Smooth muscle cell (in vitro differentiated cells): ENCODE results near the gene SERTAD3. TPM values are rescaled to one million over a fixed set of nuclear protein-coding genes. Genes with fewer than 3 reads are reported as not detected.

Experiments used
- DNase-seq: peaks from one replicate; lab custom pipeline; 2025; ENCODE audit not compliant: unreplicated experiment; lab: John Stamatoyannopoulos, UW
- H2AFZ ChIP-seq: fragments of 200-600 bp; sonication (generic); 2 replicates; pipeline ENCODE4 v1.6.0; 2016; ENCODE audit warnings: antibody characterized with exemption, low read depth, mild to moderate bottlenecking
- H3F3A ChIP-seq: fragments of 200-600 bp; sonication (generic); 2 replicates; pipeline ENCODE4 v1.6.0; 2017; ENCODE audit warnings: antibody characterized with exemption, low read depth
- H3K27ac ChIP-seq: fragments of 200-600 bp; sonication (generic); 2 replicates; pipeline ENCODE4 v1.5.1; 2016; ENCODE audit warnings: low read depth, mild to moderate bottlenecking
- H3K27me3 ChIP-seq: fragments of 200-600 bp; sonication (generic); 2 replicates; pipeline ENCODE4 v1.6.1; 2016; ENCODE audit warnings: low read depth, mild to moderate bottlenecking
- H3K36me3 ChIP-seq: fragments of 200-600 bp; sonication (generic); 2 replicates; pipeline ENCODE4 v1.5.1; 2016; ENCODE audit warnings: low read depth
- H3K4me1 ChIP-seq: fragments of 200-600 bp; sonication (generic); 2 replicates; pipeline ENCODE4 v1.5.1; 2016; ENCODE audit warnings: low read depth
- H3K4me2 ChIP-seq: fragments of 200-600 bp; sonication (generic); 2 replicates; pipeline ENCODE4 v1.6.0; 2016; ENCODE audit warnings: mild to moderate bottlenecking
- H3K4me3 ChIP-seq: fragments of 200-600 bp; sonication (generic); 2 replicates; pipeline ENCODE4 v1.5.1; 2016; ENCODE audit warnings: mild to moderate bottlenecking
- H3K79me2 ChIP-seq: fragments of 200-600 bp; sonication (generic); 2 replicates; pipeline ENCODE4 v1.6.0; 2016; ENCODE audit warnings: low read depth, mild to moderate bottlenecking
- H3K9ac ChIP-seq: fragments of 200-600 bp; sonication (generic); 2 replicates; pipeline ENCODE4 v1.6.0; 2016; ENCODE audit warnings: low read depth
- H3K9me3 ChIP-seq: fragments of 200-600 bp; sonication (generic); replicated peaks from 2 replicates; pipeline ENCODE4 v1.5.1; 2016; ENCODE audit warnings: low read depth
- H4K20me1 ChIP-seq: fragments of 200-600 bp; sonication (generic); 2 replicates; pipeline ENCODE4 v1.6.0; 2016; ENCODE audit warnings: low read depth
- WGBS: methylation state at CpG from one replicate; pipeline ENCODE4 v1.1.7; 2016; ENCODE audit warnings: low lambda C conversion rate; 5-methylcytosine and 5-hydroxymethylcytosine counted together
- polyA plus RNA-seq: library from polyadenylated mRNA; unstranded; fragments of >200 nt; fragmentation: Nextera tagmentation; extraction: Ambion mirVana; gene quantifications from 2 replicates; pipeline ENCODE4 v1.2.1, GENCODE V29; 2016
- total RNA-seq: library from RNA; depleted of rRNA; stranded (reverse); fragments of >200 nt; gene quantifications from 2 replicates; pipeline ENCODE4 v1.2.3, GENCODE V29; 2014
- TF ChIP-seq, protein P1 (sequence below): fragments of 200-600 bp; sonication (generic); IDR thresholded peaks from 2 replicates; pipeline ENCODE4 v1.5.1; 2017; ENCODE audit warnings: borderline replicate concordance, mild to moderate bottlenecking, antibody characterized with exemption; ENCODE audit not compliant: insufficient read depth, poor library complexity, severe bottlenecking

Gene SERTAD3
- total and polyA plus RNA-seq, 2 experiments from 2014 or later = 43.1 to 82.9 TPM

DNA sequence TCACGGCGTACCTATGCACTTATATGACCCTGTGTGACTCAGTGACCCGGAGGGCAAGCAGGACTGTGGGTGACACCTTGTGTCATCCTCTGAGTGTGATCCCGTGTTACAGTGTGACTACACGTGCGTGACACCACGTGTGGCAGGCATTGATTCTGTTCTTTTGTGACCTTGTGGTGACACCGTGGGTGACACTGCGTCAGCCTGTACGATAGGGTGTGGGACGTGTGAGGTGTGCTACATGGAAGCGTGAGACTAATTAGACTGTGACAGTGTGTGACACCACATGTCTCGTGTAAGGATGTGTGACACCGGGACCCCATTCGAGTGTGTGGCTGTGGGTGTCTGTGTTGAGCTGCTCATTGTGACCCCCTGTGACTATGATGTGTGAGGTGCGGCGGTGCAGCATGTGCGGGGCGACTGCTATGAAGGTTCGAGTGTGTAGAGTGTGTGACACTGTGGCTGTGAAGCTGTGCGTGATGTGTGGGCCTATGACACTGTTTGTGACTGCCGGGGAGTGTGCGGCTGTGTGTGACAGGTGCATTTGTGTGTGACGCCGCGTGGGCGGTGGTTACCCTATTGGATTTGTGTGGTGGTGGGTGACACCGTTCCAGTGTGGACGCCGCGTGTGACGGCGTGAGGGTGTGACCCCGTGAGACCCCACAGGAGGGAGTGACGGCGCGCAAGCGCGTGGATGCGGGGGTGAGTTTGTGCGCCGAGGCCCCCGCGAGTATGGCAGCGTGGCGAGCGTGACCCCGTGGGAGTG, 22.3 kb upstream of the SERTAD3 start:
- DNase-seq = no peak
- 55% methylated on average over 32 of the region's 48 CpGs for WGBS
- H3K27ac ChIP-seq = no peak overlapping the region
- no peaks in the 10 kb centered on the region for H3K79me2 ChIP-seq
- peak overlapping the region; percentile 88 for H3K4me2 ChIP-seq
- H3K9me3 ChIP-seq = no peaks in the 10 kb centered on the region
- no peaks in the 10 kb centered on the region for H4K20me1 ChIP-seq
- H3K4me3 ChIP-seq = peak overlapping the region; percentile 41
- H3K4me1 ChIP-seq = peaks cover 4% of the 10 kb centered on the region
- H3K36me3 ChIP-seq = no peaks in the 10 kb centered on the region
- no peak overlapping the region for H3K9ac ChIP-seq
- peaks cover 14% of the 10 kb centered on the region for H3K27me3 ChIP-seq
- no peaks in the 10 kb centered on the region for H3F3A ChIP-seq
- no peak overlapping the region for H2AFZ ChIP-seq
- TF ChIP-seq, protein P1, sequence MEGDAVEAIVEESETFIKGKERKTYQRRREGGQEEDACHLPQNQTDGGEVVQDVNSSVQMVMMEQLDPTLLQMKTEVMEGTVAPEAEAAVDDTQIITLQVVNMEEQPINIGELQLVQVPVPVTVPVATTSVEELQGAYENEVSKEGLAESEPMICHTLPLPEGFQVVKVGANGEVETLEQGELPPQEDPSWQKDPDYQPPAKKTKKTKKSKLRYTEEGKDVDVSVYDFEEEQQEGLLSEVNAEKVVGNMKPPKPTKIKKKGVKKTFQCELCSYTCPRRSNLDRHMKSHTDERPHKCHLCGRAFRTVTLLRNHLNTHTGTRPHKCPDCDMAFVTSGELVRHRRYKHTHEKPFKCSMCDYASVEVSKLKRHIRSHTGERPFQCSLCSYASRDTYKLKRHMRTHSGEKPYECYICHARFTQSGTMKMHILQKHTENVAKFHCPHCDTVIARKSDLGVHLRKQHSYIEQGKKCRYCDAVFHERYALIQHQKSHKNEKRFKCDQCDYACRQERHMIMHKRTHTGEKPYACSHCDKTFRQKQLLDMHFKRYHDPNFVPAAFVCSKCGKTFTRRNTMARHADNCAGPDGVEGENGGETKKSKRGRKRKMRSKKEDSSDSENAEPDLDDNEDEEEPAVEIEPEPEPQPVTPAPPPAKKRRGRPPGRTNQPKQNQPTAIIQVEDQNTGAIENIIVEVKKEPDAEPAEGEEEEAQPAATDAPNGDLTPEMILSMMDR = no peak

DNA sequence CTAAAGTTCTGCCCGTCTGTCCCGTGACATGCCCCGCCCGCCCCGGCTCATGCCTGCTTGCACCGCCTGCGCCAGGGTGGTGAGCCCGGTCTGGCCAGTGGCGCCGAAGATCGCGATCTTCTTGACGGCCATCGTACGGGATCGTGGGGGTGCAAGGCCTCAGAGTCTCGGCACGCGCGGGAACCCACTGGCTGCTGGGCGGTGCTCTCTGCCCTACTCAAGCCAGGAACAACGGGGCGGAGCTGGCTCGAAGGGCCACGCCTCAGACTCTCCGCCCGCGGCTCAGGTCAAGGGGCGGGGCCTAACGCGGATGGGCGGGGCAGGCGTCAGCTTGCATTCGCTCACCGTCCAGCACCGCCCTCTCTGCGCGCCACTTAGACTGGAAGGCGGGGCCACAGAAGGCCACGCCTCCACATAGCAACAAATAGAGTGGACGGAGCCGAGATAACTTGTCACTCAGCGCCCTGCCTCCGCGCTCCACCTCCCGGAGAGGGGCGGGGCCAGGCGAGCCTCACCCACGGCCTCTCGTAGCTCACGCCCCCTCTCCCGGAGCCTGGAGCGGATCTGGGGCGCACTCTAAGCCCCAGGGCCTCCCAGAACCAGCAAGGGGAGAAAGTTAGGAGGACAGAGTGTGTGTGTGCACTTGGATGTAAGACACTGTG, 21.6 kb upstream of the SERTAD3 start, which contains the start of gene BLVRB:
BLVRB (minus strand) TSS at position 189 of the 662 bp plus-strand sequence; CDS start at position 132, 57 bp downstream.
- Histone ChIP-seq H3K4me3 (peak within 1 kb of the TSS; percentile 57), H3K4me2 (peak within 1 kb of the TSS; percentile 88), H3K9me3 (no peaks in the 10 kb centered on the region), H3K36me3 (no peaks in the 10 kb centered on the region), H4K20me1 (no peaks in the 10 kb centered on the region), H3K4me1 (peaks cover 4% of the 10 kb centered on the region), H3K79me2 (no peaks in the 10 kb centered on the region), H3K9ac (peak within 1 kb of the TSS; percentile 47), H2AFZ (peak within 1 kb of the TSS; percentile 78), H3K27ac (peak within 1 kb of the TSS; percentile 56), H3K27me3 (peaks cover 14% of the 10 kb centered on the region), H3F3A (no peaks in the 10 kb centered on the region)
- TF ChIP-seq, protein P1 = no peak
- peak; percentile 97 for DNase-seq
- 2% methylated on average over 42 of the region's 54 CpGs for WGBS

DNA sequence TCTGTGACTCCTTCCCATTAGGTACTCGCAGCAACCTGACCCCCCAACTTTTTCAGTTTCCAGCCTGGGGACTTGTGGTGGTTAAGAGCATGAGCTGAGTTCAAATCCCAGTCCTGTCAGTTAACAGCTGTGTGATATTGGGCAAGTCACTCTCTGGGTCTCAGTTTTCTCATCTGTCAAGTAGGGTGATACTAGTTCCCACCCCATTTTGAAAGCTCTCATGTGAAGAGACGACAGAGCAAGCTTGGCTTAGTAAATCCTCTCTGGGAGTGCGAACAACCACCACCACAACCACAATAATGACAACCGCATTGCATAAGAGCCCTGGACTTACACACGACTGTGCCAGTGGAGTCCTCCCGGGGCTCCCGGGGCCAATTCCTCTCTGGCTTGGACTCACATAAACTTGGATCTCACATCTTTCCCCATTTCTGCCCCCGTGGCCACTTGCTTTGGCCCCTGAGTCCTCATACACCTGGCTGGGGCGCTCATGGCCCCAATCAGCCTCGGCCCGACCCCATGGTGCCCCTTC, 21.0 kb upstream of the SERTAD3 start:
- H3K79me2 ChIP-seq = no peaks in the 10 kb centered on the region
- H4K20me1 ChIP-seq = no peaks in the 10 kb centered on the region
- H2AFZ ChIP-seq = peak overlapping the region; percentile 78
- peak overlapping the region; percentile 56 for H3K27ac ChIP-seq
- H3K9ac ChIP-seq = peak overlapping the region; percentile 47
- TF ChIP-seq, protein P1 = no peak
- no peak for DNase-seq
- no peaks in the 10 kb centered on the region for H3K36me3 ChIP-seq
- H3K4me2 ChIP-seq = peak overlapping the region; percentile 88
- H3F3A ChIP-seq = no peaks in the 10 kb centered on the region
- peaks cover 4% of the 10 kb centered on the region for H3K4me1 ChIP-seq
- no peaks in the 10 kb centered on the region for H3K9me3 ChIP-seq
- H3K4me3 ChIP-seq = peak overlapping the region; percentile 57
- WGBS = 17% methylated on average over 11 of the region's 11 CpGs
- H3K27me3 ChIP-seq = peaks cover 14% of the 10 kb centered on the region
